Kidney tubule cell (primary cell): ENCODE data around the gene NDUFAF8.
A peak's percentile ranks its signal among the peaks of the same experiment; 100 is the strongest.

Source experiments
- DNase-seq: peaks from one replicate; pipeline ENCODE4 v3.0.0-alpha.2; 2018; ENCODE audit warnings: low spot score

Gene NDUFAF8

GRCh38 chr17:81200695-81201580 lies 38.2 kb upstream of the NDUFAF8 start:
- peak; percentile 58 for DNase-seq

- DNase-seq, result no peak
Measured at GRCh38 chr17:81202318-81202717, 36.8 kb upstream of the NDUFAF8 start.

- no peak for DNase-seq
Measured at GRCh38 chr17:81203136-81203535, 36.0 kb upstream of the NDUFAF8 start.

GRCh38 chr17:81204578-81204977 lies 34.5 kb upstream of the NDUFAF8 start:
- DNase-seq, result no peak

DNA sequence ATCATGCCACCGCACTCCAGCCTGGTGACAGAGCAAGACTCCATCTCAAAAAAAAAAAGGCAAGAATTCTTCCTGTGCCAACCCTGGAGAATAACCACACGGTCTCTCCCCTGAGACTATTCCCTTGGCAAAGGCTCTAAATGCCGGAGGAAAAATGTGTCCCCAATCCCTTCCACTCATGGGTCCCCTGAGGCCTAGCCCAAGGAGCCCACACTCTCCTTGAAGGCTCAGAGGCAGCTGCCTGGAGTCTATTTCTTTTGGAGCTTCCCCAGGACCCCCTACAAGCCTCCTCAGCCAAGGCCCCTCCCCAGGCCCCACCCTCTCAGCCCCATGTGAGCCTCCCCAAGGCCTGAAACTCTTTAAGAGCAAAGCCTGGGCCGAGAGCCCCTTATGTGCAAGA lies 33.0 kb upstream of the NDUFAF8 start:
- DNase-seq, result no peak

GRCh38 chr17:81206657-81207056 lies 32.5 kb upstream of the NDUFAF8 start:
- DNase-seq, result no peak

- no peak for DNase-seq
Measured at GRCh38 chr17:81207610-81208581, 31.2 kb upstream of the NDUFAF8 start.

GRCh38 chr17:81208651-81209050 lies 30.5 kb upstream of the NDUFAF8 start:
- DNase-seq, result no peak

- no peak for DNase-seq
Measured at GRCh38 chr17:81209141-81209540, 30.0 kb upstream of the NDUFAF8 start.

DNA sequence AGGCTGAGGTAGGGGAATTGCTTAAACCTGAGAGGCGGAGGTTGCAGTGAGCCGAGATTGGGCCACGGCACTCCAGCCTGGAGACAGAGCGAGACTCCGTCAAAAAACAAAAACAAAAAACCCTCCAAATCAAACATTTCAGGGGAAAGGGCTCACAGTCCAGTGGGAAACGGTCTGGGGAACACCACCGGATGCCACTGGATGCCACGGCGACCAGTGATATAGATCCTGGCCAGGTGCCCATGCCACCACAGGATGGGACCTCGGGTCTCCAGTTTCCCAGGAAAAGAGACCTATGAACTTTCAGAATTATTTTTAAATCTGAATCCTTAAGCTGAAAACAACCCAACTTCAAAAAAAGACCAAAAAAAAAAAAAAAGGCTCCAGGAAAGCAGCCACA lies 28.7 kb upstream of the NDUFAF8 start:
- DNase-seq, result no peak

DNA sequence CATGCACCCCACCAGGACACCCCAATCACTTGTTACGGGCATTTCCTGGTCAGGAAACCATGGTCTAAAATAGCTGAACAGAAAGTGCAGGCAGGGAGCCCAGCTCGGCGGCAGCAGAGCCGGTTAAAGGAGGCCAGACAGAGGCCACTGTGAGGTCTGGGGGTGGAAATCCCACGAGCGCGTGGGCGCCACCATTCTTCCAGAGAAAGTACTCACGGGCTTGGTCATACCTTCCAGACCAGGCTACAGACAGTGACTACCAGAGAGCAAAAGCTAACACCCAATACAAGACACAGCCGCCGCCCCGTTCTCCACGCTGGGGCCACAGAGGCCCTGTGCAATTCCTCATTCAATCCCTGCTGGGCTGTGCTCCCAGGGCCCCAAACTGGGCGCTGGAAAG lies 28.2 kb upstream of the NDUFAF8 start:
- no peak for DNase-seq

DNA sequence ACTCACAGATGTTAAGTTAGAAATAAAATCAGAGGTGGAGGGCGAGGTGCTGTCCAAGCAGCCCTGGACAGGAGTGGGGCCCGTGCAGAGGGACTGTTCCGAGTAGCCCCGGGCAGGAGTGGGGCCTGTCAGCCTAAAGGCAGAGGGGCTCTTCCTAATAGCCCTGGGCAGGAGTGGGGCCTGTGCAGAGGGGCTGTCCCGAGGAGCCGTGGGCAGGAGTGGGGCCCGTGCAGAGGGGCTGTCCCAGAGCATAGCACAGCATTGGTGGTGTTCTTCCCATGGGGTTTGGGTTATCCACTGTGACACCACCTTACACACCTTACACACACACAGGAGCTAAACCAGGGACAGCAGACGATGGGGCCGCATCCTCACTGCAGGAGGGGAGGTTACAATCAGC lies 26.8 kb upstream of the NDUFAF8 start:
- no peak for DNase-seq

GRCh38 chr17:81213978-81214377 lies 25.1 kb upstream of the NDUFAF8 start:
- no peak for DNase-seq

- no peak for DNase-seq
Measured at GRCh38 chr17:81217491-81217890, 21.6 kb upstream of the NDUFAF8 start.

DNA sequence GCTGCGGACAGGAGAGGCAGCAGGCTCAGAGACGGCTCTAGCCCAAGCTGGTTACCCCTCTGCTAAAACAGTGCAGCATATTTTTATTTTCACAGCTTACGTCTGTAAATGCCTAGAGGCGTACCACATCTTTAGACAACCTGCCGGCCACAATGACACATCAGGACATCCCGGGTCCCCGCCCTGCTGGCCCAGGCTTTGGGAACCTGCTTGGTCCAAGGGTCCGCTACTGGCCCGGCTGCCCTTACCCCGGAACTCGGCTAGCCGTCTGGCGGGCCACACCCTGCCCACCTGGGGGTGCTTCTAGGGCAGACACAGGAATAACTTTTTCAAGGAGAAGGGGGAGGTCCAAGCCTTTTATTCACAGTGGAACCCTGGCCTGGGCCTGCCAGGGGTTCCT lies 20.7 kb upstream of the NDUFAF8 start:
- DNase-seq, result no peak

DNA sequence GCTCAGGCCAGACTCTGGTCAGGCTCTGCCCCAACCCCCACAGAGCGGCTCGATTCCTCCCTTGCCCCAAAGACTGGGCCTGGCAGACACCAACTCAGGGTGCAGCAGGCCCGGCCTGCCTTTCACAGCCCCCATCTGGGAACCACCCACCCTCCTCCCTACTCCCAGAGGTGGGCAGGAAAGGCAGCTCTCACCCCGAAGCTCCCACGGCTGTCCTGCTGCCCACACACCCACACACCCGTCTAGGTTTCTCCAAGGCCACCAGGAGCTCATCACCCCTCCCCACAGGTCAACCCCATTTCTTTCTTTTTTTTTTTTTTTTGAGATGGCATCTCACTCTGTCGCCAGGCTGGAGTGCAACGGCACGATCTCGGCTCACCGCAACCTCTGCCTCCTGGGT lies 20.1 kb upstream of the NDUFAF8 start:
- no peak for DNase-seq

DNA sequence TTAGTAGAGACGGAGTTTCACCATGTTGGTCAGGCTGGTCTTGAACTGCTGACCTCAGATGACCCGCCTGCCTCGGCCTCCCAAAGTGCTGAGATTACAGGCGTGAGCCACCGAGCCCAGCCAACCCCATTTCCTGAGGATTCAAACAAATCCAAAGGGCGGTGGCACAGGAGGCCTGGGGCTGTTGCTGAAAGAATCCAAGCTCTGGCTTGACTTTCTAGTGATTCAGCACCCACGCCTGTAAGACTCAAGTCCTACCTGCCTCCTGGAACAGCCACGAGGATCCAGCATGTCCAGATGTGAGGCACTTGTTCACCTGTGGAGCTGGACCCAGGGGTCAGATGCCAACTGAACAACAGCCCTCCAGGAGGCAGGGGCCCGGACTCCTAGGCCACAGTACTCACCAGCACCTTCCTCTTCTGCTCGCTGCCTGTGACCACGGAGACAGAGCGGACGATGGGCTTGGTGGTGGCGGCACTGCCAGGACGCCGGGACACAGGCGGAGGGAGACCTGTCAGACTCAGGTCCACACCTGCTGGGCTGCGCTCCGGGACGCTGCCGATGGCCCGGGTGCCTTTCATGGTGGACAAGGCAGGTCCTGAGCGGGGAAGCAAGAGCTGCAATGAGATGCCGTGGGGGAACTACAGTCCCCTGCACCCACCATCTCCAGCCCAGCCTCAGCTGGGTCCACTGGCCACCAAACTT lies 19.5 kb upstream of the NDUFAF8 start:
- no peak for DNase-seq

GRCh38 chr17:81221371-81221841 lies 17.7 kb upstream of the NDUFAF8 start:
- DNase-seq, result no peak

DNA sequence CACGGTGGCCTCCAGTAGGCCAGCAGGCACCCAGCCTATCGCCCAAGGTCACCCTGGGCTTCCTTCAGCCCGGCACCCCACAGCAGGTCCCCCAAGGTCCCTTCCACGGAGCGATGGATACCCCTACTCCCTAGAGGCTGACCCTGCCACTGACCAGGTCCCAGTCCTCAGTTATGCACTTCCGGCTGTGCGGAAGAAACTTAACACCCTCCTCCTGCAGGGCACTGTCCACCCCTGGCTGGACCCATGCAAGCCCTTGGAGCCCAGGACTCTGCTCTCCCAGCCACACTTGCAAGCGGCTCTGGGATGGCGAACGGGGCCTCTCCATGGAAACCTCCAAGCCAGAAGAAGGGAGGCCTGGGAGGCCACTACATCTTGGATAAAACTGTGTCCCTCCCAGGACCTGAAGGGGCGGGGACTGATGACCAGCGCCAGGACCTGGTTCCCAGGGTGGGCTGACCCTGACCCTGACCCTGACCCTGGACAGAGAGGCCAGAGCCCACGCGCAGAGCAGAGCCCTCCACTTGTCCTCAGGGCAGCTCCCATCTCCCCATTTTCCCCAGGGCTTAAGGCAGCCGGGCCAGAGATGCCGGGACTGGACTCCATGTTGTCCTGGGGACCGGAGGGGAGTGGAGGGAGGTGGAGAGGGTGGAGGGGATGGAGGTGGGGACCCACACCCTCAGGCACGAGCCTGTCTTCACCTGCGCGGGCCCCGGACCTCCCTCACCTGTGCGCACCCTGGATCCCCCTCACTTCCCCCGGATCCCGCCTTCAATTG lies 17.1 kb upstream of the NDUFAF8 start:
- DNase-seq, result no peak

- DNase-seq, result no peak
Measured at GRCh38 chr17:81222620-81222905, 16.6 kb upstream of the NDUFAF8 start.

DNA sequence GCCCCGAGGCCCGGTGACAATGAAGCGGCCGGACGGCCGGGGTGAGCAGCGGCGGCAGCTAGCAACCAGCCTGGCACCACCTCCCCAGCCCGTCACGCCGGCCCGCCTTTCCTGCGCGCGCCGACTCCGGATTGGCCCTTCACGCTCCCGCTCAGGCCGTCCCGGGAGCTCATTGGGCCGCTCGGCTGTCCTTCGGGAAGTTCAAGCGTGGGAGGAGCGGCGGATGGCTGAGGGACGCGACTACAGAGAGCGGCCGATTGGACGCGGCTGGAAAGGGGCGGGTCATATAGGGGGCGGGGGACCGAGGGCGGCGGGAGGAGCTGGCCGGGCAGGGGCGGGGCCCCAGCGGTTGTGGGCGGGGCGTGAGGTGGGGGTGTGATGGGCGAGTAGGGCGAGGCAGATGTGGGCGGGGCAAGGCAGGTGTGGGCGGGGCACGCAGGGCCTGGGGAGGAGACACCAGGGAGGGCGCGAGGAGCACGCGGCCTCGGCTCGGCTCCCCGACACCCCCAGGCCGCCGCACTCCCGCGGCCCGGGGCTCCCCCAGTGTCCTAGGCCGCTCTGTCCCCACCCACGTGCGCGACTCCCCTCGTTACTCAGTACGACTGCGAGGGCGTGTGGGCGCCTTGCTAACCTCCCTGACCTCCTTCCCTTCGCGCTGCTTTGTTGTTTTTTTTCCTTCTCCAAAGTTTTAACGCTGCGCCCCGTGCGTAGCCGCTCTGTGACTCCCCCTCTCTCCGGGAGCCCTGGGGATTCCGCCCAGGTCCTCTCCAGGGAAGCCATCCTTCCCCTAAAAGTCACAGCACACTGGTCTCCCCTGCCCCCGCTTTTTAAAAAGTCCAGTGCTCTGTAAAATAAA lies 16.0 kb upstream of the NDUFAF8 start, which contains the start of gene CEP131:
Gene CEP131, minus strand, starts transcription at position 60 of the 856 bp plus-strand sequence. CDS start 2,909 bp downstream, outside the sequence.
- DNase-seq, result peak; percentile 99
